BLaER1 treated with 17β-estradiol and CSF1 and Interleukin-3, amounts not matched to agents 10 nM and 100 nM (cell line): ENCODE results near the gene HSPA6.

ENCODE experiments used
- H3K27ac ChIP-seq, 11 experiments: shearing (Covaris generic); formaldehyde crosslinking; 2 replicates each; pipeline ENCODE4 v1.8.1; 2022
- H3K27me3 ChIP-seq, 11 experiments: shearing (Covaris generic); formaldehyde crosslinking; 2 replicates each; pipeline ENCODE4 v1.8.1; 2022
- H3K36me3 ChIP-seq, 11 experiments: shearing (Covaris generic); formaldehyde crosslinking; 2 replicates each; pipeline ENCODE4 v1.8.1; 2022
- H3K4me1 ChIP-seq, 10 experiments: shearing (Covaris generic); formaldehyde crosslinking; 2 replicates each; pipeline ENCODE4 v1.8.1; 2022
- H3K4me2 ChIP-seq, 11 experiments: shearing (Covaris generic); formaldehyde crosslinking; 2 replicates each; pipeline ENCODE4 v1.8.1; 2022
- H3K4me3 ChIP-seq, 10 experiments: shearing (Covaris generic); formaldehyde crosslinking; 2 replicates each; pipeline ENCODE4 v1.8.1; 2022
- H3K9ac ChIP-seq, 11 experiments: shearing (Covaris generic); formaldehyde crosslinking; 2 replicates each; pipeline ENCODE4 v1.8.1; 2022
- H3K9me3 ChIP-seq, 11 experiments: shearing (Covaris generic); formaldehyde crosslinking; replicated peaks in 1 of 11; 2 replicates each; pipeline ENCODE4 v1.8.1; 2022
- H4K20me1 ChIP-seq, 11 experiments: shearing (Covaris generic); formaldehyde crosslinking; 2 replicates each; pipeline ENCODE4 v1.8.1; 2022
- Cebpa-rat ChIP-seq, 11 experiments: shearing (Covaris generic); IDR thresholded peaks; 2 replicates each; pipeline ENCODE4 v1.8.1; 2022

HSPA6 gene

DNA sequence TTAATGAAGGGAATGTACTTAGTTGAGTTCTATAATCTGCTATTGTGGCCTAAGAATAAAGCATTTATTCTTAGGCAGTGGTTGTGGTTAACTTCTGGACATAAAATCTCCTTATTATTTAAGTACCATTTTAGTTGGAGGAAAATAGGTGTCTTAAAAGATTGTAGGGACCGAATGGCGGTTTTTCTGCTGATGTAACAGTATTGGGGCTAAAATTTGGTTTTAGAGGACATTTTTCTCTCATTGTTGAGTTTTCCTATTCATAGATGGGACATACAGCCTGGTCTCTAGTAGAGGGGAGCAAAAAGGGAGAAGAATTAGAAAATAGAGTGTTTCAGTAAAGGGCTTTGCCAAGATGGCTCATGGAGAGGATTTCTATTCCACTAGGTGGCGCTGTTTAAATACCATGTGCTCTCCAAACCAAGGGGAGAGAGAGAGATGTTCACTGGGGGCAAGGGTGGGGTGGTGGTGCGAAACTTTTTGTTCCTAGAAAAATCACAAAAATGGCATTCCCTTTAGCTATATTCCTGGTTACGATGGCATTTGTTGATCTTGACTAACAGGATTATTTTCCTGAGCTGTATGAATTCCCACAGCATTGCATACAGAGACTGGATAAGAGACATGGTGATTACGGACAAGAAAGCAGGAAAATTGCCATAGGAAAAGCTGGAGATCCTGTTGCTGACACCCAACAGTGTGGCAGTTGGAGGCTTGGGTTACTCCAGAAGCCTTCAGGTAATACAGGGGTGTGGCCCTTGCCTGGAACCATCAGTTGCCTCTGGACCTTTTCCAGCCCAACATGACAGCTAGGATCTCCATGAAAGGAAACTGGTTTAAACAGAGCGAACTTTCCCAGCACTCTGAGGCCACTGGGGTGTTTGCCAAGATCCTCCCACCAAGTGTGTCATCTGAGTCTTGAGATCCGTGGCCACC lies 37.3 kb upstream of the HSPA6 start:
- no peaks in the 10 kb centered on the region for H3K36me3 ChIP-seq
- H4K20me1 ChIP-seq = no peaks in the 10 kb centered on the region
- H3K27ac ChIP-seq = no peak overlapping the region
- H3K9me3 ChIP-seq = no peaks in the 10 kb centered on the region
- peaks cover 0 to 56% (median 0%) of the 10 kb centered on the region in 11 experiments; a peak in 6 of 22 replicates for H3K27me3 ChIP-seq
- TF ChIP-seq Cebpa-rat (IDR thresholded peaks at IDR 0.05) = no peak
- peaks cover 0 to 29% (median 0%) of the 10 kb centered on the region in 10 experiments; a peak in 7 of 20 replicates for H3K4me1 ChIP-seq
- H3K4me2 ChIP-seq = peak overlapping the region in 2 of 11 experiments; percentile 36 to 57; a peak in 5 of 22 replicates
- H3K9ac ChIP-seq = no peak overlapping the region
- H3K4me3 ChIP-seq = no peak overlapping the region

DNA sequence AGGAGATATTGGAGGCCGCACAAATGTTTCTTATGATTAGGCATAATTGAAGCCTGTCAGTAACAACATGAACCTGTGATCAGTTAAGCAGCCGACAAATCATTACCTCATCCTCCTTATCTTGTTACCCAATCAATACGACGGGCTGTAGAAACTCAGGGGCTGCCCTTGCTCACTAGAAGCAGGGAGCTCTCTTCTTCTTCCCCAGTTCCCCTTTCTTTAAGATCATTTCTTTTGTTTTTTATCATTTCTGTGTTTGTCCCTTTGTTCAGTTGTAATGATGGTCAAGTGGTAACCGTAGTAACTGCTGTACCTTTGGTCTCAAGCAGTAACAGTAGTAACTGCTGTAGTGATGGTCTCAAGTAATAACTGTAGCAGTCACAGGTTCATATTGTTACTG lies 32.9 kb upstream of the HSPA6 start:
- Histone ChIP-seq H4K20me1 (no peaks in the 10 kb centered on the region), H3K4me1 (peaks cover 0 to 34% (median 0%) of the 10 kb centered on the region in 10 experiments; a peak in 7 of 20 replicates), H3K9ac (no peak overlapping the region), H3K27me3 (peaks cover 0 to 33% (median 0%) of the 10 kb centered on the region in 11 experiments; a peak in 6 of 22 replicates), H3K36me3 (no peaks in the 10 kb centered on the region), H3K9me3 (no peaks in the 10 kb centered on the region), H3K4me3 (no peak overlapping the region), H3K4me2 (peak overlapping the region in 4 of 11 experiments; percentile 37 to 53 (median 45); a peak in 7 of 22 replicates), H3K27ac (no peak overlapping the region)
- TF ChIP-seq Cebpa-rat (IDR thresholded peaks at IDR 0.05) = no peak

- H3K4me2 ChIP-seq = no peak overlapping the region; a peak in 2 of 22 replicates
- H3K9ac ChIP-seq = no peak overlapping the region
- TF ChIP-seq Cebpa-rat (IDR thresholded peaks at IDR 0.05) = no peak
- H3K27me3 ChIP-seq = peaks cover 0 to 33% (median 0%) of the 10 kb centered on the region in 11 experiments; a peak in 6 of 22 replicates
- no peak overlapping the region for H3K27ac ChIP-seq
- H4K20me1 ChIP-seq = no peaks in the 10 kb centered on the region
- no peaks in the 10 kb centered on the region for H3K9me3 ChIP-seq
- no peaks in the 10 kb centered on the region for H3K36me3 ChIP-seq
- no peak overlapping the region for H3K4me3 ChIP-seq
- H3K4me1 ChIP-seq = peaks cover 0 to 33% (median 2%) of the 10 kb centered on the region in 10 experiments; a peak in 12 of 20 replicates
Observed at GRCh38 chr1:161492827-161493226, 31.5 kb upstream of the HSPA6 start.

GRCh38 chr1:161494091-161494735 lies 30.1 kb upstream of the HSPA6 start:
- no peak overlapping the region for H3K4me2 ChIP-seq
- no peak overlapping the region for H3K9ac ChIP-seq

GRCh38 chr1:161495490-161495889 lies 28.9 kb upstream of the HSPA6 start:
- Histone ChIP-seq H3K27me3 (peaks cover 0 to 7% (median 0%) of the 10 kb centered on the region in 11 experiments; a peak in 6 of 22 replicates), H3K27ac (no peak overlapping the region), H3K4me2 (no peak overlapping the region), H3K4me3 (no peak overlapping the region), H3K36me3 (no peaks in the 10 kb centered on the region), H3K9me3 (no peaks in the 10 kb centered on the region), H3K9ac (no peak overlapping the region), H3K4me1 (peaks cover 14 to 55% (median 27%) of the 10 kb centered on the region in 10 experiments), H4K20me1 (no peaks in the 10 kb centered on the region)
- TF ChIP-seq Cebpa-rat (IDR thresholded peaks at IDR 0.05) = no peak

More at GRCh38 chr1:161494091-161494735, 30.1 kb upstream of the HSPA6 start:
- H4K20me1 ChIP-seq = no peaks in the 10 kb centered on the region
- peaks cover 8 to 44% (median 15%) of the 10 kb centered on the region in 10 experiments for H3K4me1 ChIP-seq
- no peaks in the 10 kb centered on the region for H3K9me3 ChIP-seq
- TF ChIP-seq Cebpa-rat (IDR thresholded peaks at IDR 0.05) = no peak
- no peaks in the 10 kb centered on the region for H3K36me3 ChIP-seq
- peaks cover 0 to 20% (median 0%) of the 10 kb centered on the region in 11 experiments; a peak in 6 of 22 replicates for H3K27me3 ChIP-seq
- H3K27ac ChIP-seq = no peak overlapping the region
- no peak overlapping the region for H3K4me3 ChIP-seq

DNA sequence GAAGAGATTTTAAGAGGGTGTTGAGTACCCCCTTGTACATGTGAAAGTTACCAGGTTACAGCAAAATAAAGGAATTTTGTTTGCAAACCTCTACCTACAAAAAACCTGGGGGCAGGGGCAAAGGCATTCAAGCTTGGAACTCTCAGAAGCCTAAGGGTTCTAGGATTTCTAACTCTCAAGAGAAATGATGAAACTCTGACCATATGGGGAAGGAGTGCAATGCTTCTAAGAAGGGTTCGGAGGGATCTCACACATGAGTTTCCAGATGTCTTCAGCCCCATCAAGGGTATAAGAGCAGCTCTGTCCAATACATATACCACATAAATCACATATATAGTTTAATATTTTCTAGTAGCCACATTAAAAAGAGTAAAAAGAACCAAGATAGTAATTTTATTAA lies 26.4 kb upstream of the HSPA6 start:
- no peaks in the 10 kb centered on the region for H4K20me1 ChIP-seq
- no peak for TF ChIP-seq Cebpa-rat (IDR thresholded peaks at IDR 0.05)

DNA sequence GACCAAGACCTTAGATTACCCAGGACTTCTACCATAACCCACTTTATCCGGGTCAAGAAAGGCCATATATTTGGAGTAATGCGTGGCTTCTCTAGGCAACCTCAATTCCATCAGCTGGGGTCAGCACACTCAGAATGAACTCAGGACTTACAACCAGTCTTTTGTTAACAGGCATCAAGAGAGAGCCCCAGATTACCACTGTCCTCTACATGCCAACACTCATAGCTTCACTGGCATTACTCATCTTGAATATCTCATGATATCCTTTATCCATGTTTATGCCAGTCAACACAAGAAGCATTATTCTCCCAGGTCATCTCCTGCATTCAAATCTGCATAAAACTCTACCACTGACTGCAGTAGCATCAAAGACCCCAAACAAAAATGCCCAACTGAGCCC lies 25.7 kb upstream of the HSPA6 start:
- H3K27ac ChIP-seq = no peak overlapping the region; a peak in 2 of 22 replicates
- H4K20me1 ChIP-seq = no peaks in the 10 kb centered on the region
- H3K9me3 ChIP-seq = no peaks in the 10 kb centered on the region
- H3K36me3 ChIP-seq = no peaks in the 10 kb centered on the region
- no peak overlapping the region for H3K4me3 ChIP-seq
- H3K4me1 ChIP-seq = peaks cover 14 to 66% (median 40%) of the 10 kb centered on the region in 10 experiments
- H3K4me2 ChIP-seq = peak overlapping the region in 10 of 11 experiments; percentile 52 to 93 (median 81); a peak in 16 of 22 replicates
- H3K27me3 ChIP-seq = no peaks in the 10 kb centered on the region
- H3K9ac ChIP-seq = no peak overlapping the region
- no peak for TF ChIP-seq Cebpa-rat (IDR thresholded peaks at IDR 0.05)

More for the DNA sequence above, 26.4 kb upstream of the HSPA6 start:
- no peak overlapping the region for H3K9ac ChIP-seq
- H3K27me3 ChIP-seq = no peaks in the 10 kb centered on the region
- no peak overlapping the region for H3K4me3 ChIP-seq
- H3K4me1 ChIP-seq = peaks cover 14 to 59% (median 37%) of the 10 kb centered on the region in 10 experiments
- no peaks in the 10 kb centered on the region for H3K9me3 ChIP-seq
- no peaks in the 10 kb centered on the region for H3K36me3 ChIP-seq
- H3K27ac ChIP-seq = no peak overlapping the region
- H3K4me2 ChIP-seq = peak overlapping the region in 8 of 11 experiments; percentile 8 to 93 (median 21); a peak in 7 of 22 replicates

- Histone ChIP-seq H4K20me1 (no peaks in the 10 kb centered on the region), H3K36me3 (no peaks in the 10 kb centered on the region), H3K27me3 (no peaks in the 10 kb centered on the region), H3K4me3 (no peak overlapping the region), H3K4me1 (peaks cover 14 to 74% (median 42%) of the 10 kb centered on the region in 10 experiments), H3K9ac (no peak overlapping the region; a peak in 1 of 22 replicates), H3K4me2 (peak overlapping the region; percentile 52 to 93 (median 81)), H3K27ac (peak overlapping the region in 8 of 11 experiments; percentile 8 to 54 (median 32); a peak in 10 of 22 replicates), H3K9me3 (no peaks in the 10 kb centered on the region)
- TF ChIP-seq Cebpa-rat (IDR thresholded peaks at IDR 0.05) = no peak
Observed at GRCh38 chr1:161499099-161500039, 25.0 kb upstream of the HSPA6 start.
